ENCODE measurements around the gene CNTNAP2. TPM values are rescaled to one million over a fixed set of nuclear protein-coding genes. Genes with fewer than 3 reads are reported as not detected.

The CNTNAP2 gene
- total and polyA plus RNA-seq, 9 donors = 0.24 to 7.0 (median 1.5) TPM

- no peak overlapping the region for H3K4me3 ChIP-seq
- DNase-seq = no peak
- intact Hi-C loops (cut with DNase I) = no loop called here
- H3K27ac ChIP-seq = no peak overlapping the region
- WGBS, 3 donors = 62 to 66% (median 64%) methylated on average over 8 of the region's 8 CpGs
- no peak for TF ChIP-seq CTCF (IDR thresholded peaks at IDR 0.05)
- TF ChIP-seq POLR2A (IDR thresholded peaks at IDR 0.05) = no peak
- TF ChIP-seq EP300 (IDR thresholded peaks at IDR 0.05) = no peak
- no peaks in the 10 kb centered on the region for H3K9me3 ChIP-seq
- H3K27me3 ChIP-seq = no peaks in the 10 kb centered on the region
- H3K36me3 ChIP-seq = no peaks in the 10 kb centered on the region
- no peaks in the 10 kb centered on the region for H3K4me1 ChIP-seq (ENCODE audit: insufficient read depth)
Measured at GRCh38 chr7:147857152-147858140, 1740.8 kb downstream of the CNTNAP2 start.

GRCh38 chr7:147858421-147858820 lies 1741.8 kb downstream of the CNTNAP2 start:
- 81 to 88% (median 85%) methylated on average over 3 of the region's 3 CpGs for WGBS, 3 donors
- Histone ChIP-seq H3K27me3 (no peaks in the 10 kb centered on the region), H3K4me1 (ENCODE audit: insufficient read depth) (no peaks in the 10 kb centered on the region), H3K36me3 (no peaks in the 10 kb centered on the region), H3K4me3 (no peak overlapping the region), H3K27ac (no peak overlapping the region), H3K9me3 (no peaks in the 10 kb centered on the region)
- intact Hi-C loops (cut with DNase I) = no loop called here
- no peak for TF ChIP-seq EP300 (IDR thresholded peaks at IDR 0.05)
- no peak for TF ChIP-seq CTCF (IDR thresholded peaks at IDR 0.05)
- no peak for DNase-seq

GRCh38 chr7:147859033-147859432 lies 1742.4 kb downstream of the CNTNAP2 start:
- Histone ChIP-seq H3K36me3 (no peaks in the 10 kb centered on the region), H3K4me1 (ENCODE audit: insufficient read depth) (no peaks in the 10 kb centered on the region), H3K27me3 (no peaks in the 10 kb centered on the region), H3K4me3 (no peak overlapping the region), H3K9me3 (no peaks in the 10 kb centered on the region), H3K27ac (no peak overlapping the region)
- TF ChIP-seq POLR2A (IDR thresholded peaks at IDR 0.05) (no peak), EP300 (IDR thresholded peaks at IDR 0.05) (no peak), CTCF (IDR thresholded peaks at IDR 0.05) (no peak)
- 80 to 84% (median 81%) methylated on average over 4 of the region's 4 CpGs for WGBS, 3 donors
- no peak for DNase-seq
- intact Hi-C loops (cut with DNase I) = no loop called here

- no peaks in the 10 kb centered on the region for H3K36me3 ChIP-seq
- H3K9me3 ChIP-seq = no peaks in the 10 kb centered on the region
- TF ChIP-seq POLR2A (IDR thresholded peaks at IDR 0.05) = no peak
- TF ChIP-seq EP300 (IDR thresholded peaks at IDR 0.05) = no peak
- TF ChIP-seq CTCF (IDR thresholded peaks at IDR 0.05) = no peak
- intact Hi-C loops (cut with DNase I) = no loop called here
- no peaks in the 10 kb centered on the region for H3K27me3 ChIP-seq
- no peak for DNase-seq
- H3K4me3 ChIP-seq = no peak overlapping the region
- H3K27ac ChIP-seq = no peak overlapping the region
- H3K4me1 ChIP-seq (ENCODE audit: insufficient read depth) = no peaks in the 10 kb centered on the region
Measured at GRCh38 chr7:147859486-147859885, 1742.9 kb downstream of the CNTNAP2 start.
